ENCODE results near the gene SCUBE1.

The SCUBE1 gene

DNA sequence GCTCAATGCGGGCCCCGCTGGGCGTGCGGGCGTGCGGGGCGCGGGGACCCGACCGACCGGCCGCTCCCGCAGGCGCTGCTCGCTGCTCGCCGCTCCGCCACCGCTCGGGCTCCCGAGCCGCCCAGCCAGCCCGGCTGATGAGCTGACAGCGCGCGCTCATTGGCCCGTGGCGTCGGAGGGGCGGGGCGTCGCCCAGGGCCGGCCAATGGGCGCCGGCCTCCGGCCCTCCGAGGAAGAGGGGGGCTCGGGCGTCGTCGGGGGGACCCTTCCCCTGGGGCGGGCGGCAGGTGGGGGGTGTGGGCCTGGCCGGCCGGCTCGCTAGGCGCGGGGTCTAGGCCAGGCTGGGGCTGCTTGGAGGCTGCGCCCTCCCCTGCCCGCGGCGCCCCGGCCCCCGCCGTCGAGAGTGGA is at the start of gene SCUBE1:
TSS of gene SCUBE1 (minus strand) at position 111 of the 408 bp plus-strand sequence. CDS start 111 bp downstream, outside the sequence.
- DNase-seq: peak; percentile 19

DNA sequence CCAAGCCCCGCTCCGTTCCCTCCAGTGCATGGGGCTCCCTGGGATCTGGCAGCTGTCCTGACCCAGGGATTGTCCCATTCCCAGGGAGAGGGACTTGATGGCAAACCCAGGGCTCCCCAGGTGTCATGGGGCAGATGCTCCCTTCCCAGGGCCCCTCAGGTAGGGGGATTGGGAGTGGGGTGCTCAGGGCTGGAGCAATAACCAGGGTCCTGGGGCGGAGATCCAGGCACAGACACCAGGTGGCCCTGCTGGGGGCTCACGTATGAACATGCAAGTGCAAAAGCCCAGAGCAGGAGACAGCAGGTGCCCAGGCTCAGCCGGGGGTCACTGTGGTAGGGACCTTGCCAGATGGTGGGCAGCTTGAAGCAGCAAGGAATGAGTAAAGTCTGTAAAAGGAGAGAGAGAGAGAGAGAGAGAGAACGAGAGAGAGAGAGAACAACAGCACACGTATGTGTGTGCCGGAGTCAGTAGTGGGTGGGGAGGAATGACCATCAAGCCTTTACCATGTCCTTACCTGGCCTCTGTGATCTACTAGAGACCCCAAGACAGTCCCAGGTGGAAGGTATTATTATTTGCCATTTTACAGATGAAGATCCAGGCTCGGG is 49.3 kb upstream of the SCUBE1 start:
- DNase-seq: no peak

DNA sequence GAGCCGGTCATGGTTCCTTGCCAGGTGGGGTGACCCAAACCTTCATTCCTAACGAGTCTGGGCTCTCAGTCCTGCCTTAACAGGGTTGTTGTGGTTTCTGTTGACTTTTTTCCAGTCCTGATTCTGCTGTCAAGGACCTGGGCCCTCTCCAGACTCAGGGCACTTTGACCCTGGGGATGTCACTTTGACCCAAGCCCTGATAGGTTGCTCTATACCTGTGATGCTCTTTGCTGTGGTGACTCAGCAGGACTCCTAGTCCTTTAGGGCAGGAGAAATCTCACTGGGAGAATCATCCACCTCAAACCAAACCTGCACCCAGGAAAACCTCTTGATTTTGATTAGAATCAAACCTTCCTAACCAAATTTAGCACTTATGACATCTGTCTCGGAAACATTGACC is 48.1 kb upstream of the SCUBE1 start:
- DNase-seq: no peak

DNA sequence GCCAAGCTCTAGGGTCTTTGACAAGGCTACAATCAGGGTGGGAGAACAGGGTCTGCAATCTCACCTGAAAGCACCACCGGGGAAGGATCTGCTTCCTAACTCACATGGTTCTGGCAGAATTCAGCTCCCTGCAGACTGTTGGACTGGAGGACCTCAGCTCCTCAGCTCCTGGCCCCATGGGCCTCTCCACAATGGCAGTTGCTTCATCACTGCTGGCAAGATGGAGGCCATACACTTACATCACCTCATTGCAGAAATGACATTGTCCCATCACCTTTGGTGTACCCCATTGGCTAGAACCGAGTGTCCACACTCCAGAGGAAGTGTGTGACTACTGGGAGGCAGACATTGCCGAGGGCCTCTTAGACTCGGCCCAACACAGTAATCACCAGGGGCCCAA is 47.7 kb upstream of the SCUBE1 start:
- no peak for DNase-seq

DNA sequence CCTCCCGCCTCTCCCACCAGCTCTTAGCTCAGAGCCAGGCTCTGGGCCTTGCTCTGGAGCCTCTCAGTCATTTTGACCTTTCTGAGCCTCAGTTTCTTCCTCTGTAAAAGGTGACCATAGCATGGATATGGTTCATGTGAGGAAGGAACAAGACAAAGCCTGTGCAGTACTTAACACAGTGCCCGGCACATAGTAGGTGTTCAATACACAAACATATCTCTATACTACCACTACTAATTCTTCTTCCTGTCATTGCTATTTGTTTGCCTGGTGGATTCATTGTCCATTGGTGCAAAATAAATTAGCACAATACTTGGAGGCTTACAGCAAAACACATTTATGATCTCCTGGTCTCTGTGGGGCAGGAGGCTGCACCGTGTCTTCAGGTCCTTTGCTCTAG is 47.0 kb upstream of the SCUBE1 start:
- DNase-seq: no peak

DNA sequence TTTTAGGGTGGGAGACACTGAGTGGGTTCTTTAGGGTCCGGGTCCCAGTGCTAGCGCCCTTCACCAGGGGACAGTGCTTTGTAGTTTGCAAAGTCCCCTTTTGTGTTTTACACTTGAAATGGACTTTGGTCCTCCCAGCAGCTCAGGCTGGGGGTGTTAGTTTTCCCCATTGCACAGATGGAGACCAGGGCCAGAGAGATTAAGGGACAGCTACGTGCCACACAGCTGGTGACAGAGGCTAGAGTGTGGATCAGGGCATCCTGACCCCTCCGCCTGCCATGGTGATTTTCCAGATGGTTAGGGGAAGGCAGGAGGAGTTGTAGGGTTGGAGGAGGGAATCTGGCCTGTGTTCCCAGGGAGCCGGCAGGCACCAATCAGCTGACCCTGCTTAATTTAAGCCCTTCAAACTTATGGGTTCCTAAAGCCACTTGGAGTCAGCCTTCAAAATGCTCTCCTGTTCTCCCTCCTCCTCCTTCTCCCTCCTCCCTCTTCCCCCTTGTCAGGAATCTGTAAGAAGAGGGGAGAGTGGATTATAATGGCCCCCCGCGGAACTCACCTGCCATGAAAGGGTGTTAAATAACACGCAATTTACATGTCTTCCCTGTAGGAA is 46.2 kb upstream of the SCUBE1 start:
- DNase-seq: no peak

DNA sequence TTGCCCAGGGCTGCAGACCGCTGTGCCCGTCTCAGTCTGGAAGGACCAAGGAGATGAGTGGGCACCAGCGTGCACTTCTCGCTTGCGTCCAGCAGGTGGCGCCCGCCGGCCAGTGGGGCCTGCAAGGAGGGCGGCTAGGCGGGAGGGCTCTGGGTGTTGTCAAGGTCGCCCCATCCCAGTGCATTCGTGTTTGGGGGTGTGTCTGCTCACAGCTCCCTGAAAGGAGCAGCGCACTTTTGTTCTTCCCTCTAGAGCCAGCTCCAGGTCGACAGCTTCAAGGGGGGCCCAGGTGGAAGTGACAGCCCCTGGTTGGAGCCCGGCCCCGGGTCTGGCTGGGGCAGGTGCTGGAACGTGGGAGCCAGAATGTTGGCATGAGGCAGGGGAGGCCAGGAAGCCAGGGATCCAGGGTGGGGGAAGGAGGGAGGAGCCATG is 45.3 kb upstream of the SCUBE1 start:
- DNase-seq: peak; percentile 45

DNA sequence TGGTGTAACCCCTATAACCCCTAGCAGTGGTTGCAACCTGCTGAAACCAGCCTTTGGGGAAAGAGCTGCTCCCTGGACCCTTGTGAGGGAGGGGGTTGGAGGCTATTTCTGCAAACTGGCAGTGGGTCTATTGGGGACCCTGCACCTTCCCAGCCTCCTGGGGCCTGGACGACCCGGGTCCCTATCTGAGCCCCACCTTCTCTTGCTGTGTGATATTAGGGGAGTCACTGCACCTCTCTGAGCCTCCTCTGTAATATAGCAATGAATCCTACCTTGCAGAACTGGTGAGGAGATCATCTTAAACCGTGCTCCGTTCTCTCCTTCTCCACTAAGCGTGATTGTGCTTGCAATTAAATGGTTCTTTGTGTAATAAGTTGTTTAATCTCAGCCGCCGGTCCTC is 44.6 kb upstream of the SCUBE1 start:
- no peak for DNase-seq

DNA sequence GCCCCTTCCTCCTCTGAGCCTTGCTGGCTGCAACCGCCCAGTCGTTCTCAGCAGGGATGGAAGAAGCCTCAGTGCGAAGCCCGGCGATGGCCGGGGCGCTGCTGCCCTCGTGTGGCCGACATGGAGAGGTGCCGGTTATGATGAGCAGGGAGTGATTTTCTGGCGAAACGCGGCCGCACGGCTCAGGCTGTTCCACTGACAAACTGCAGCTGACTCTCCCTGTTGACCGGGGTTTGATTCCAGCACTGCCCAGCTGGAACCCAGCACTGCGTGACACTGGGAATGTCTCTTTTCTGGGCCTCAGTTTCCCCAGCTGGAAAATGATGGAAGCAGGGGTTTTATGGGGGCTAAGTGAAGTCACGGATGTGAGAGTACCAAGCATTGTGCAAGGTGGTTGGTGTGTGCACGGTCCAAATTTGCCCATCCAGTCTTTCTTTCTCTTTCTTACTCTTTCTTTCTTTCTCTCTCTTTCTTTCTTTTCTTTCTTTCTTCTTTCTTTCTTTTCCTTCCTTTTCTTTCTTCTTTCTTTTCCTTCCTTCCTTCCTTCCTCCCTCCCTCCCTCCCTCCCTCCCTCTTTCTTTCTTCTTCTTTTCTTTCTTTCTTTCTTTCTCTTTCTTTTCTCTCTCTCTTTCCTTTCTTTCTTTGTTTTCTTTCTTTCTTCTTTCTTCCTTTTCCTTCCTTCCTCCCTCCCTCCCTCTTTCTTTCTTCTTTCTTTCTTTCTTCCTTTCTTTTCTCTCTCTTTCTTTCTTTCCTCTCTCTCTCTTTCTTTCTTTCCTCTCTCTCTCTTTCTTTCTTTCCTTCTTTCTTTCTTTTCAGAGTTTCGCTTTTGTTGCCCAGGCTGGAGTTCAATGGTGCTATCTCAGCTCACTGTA is 42.8 kb upstream of the SCUBE1 start:
- DNase-seq: peak; percentile 61

DNA sequence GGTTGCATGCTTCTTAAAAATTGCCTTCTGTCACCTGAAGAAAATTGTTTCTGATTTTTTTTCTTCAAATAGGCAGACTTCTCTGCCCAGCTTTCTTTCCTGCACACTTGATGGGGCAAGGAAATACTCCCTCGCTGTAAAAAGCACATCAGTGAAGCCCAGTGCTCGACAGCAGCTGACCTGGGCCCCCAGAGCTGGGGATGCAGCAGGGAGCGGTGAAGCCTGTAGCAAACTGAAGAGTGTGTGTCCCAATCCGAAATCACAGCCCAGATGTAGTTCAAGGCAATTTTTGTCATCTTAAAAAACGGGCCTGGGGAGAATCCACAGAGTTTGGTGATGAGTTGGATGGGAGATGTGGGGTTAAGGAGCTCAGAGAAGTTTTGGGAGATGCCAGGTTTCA is 41.7 kb upstream of the SCUBE1 start:
- DNase-seq: no peak

DNA sequence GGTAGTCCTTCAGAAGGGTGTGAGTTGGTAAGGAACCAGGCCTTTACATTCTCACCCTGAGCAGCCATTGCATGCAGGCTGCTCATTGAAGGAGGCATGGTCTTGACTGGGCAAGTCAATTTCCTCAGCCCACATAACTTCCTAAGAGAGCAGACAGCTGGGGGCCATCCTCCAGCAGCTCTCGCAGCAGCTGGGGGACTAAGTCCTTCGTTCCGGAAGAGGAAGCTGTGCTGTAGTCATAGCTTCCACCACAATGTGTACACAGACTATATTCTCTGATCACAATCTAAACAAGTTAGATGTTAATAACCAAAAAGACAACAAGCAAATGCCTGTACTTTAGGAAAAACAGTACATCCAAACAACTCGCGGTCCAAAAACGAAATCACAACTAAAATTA is 38.5 kb upstream of the SCUBE1 start:
- no peak for DNase-seq

DNA sequence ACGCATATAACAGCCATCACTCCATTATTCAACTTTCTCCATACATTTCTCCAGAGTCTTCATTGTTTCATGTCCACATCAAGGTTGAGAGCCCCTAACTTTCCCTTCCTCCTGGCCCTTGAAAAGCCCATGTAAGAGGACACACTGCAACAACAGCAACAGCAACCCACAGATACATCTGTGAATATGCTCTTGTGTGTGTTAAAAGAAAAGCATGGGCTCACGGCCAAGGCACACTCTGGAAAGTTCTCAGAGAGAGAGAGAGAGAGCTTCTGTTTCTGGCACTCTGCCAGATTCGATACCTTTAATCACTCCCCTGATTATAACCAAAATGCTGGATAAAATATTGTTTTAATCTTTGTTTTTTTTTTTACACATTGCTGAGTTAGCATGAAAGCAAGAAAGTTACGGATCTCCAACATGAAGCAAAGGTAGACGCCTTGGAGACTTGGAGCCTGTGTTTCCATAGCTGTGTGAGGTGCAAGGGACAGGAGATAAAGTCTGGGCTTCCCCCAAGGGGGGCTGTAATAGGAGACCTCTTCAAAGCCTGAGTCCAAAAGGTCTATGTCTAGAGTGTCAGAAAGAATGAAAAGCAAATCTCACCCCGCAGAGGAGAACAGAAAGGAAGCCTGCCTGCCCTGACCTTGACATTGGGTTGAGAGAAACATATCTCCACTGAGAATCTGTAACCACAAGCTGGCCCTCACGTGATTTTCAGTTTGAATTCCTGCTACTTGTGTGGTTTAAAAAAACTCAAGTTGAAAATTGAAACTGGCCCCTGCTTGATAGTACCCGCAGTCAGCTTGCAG is 34.9 kb upstream of the SCUBE1 start:
- no peak for DNase-seq

DNA sequence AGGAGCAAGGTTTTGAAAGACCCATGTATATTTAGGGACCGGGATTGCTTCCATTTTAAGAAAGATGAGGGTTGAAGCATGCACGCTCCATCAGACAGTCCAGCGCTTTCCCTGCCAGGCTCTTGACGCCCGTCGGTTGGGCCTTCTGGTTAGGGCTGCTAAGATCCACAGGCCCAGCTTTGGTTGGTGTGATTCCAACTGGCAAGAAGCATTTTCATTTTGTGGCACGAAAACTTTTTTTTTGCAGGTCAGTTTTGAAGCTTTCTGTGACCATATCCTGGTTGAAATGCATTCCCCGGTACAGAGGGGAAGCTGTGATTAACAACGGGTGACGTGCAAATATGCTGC is 34.4 kb upstream of the SCUBE1 start:
- no peak for DNase-seq

DNA sequence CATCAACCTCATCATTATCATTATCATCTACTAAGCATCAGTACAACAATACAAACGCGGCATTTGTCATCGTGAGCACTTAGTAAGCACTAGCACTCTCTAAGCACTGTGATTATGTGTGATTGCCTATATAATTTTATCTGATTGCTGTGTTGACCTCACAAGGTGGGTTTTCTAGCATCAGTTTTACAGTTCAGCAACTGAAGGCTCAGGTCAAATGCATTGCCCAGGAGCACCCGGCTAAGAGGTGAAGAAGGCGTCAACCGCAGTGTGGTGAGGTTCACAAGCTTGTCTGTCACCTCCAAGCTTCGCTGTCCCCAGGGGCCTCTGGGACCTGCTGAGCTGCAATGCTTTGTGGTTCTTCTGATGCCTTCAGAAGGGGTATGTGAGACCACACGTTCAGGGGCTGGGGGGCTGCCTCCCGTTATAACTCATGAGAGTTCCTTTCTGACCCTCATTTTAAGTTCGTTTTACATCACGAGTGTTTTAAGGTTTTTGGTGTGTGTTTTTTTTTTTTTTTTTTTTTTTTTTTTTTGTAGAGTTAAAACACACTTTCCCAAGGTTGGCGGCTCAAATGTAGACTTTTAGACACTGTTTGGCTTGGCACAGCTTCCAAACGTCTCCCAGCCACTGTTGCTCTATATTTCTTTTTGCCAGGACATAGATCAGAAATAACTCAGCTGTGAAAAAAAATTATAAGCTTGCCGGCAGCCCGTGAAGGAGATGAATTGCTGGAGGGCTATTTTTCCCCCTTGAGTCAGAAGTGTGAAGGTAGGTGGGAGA is 33.8 kb upstream of the SCUBE1 start:
- peak; percentile 12 for DNase-seq

DNA sequence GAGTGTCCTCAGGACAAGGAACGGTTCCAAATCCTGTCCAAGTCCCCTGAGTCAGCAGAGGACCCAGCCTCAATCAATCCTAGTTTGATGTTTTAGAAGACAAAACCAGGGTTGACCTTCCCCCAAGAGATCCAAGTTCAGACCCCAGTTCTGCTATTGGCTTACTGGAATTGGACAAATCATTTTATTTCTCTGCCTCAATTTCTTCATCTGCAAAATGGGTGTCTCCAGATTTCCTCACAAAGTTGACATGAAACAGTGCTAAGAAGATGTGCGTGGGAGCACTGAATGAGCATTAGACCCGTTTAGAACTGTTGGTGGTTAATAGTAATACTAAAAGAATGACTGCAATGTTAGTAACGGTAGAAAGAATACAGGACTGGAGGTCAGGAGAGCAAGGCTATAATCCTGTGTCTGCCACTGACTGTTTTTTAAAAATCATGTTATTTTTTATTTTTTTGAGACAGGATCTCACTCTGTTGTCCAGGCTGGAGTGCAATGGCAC is 32.8 kb upstream of the SCUBE1 start:
- DNase-seq: no peak

DNA sequence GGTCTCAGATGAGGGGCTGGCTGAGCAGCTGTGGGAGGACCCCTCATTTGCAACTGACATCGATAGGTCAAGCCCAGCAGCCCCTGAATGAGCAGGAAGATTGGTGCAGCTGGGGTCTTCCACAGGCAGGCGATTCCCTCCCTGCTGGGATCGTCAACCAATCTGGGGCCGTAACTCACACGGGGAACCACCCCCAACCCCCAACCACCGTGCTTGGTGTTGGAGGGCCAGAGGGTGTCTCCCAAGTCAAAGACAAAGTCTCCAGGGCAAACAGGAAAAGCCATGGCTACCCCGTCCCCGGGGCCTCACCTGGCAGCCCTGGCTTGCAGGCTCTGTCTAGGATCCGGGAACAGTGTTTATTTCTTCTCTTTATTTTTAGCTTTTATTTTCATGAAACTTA is 26.9 kb upstream of the SCUBE1 start:
- no peak for DNase-seq

DNA sequence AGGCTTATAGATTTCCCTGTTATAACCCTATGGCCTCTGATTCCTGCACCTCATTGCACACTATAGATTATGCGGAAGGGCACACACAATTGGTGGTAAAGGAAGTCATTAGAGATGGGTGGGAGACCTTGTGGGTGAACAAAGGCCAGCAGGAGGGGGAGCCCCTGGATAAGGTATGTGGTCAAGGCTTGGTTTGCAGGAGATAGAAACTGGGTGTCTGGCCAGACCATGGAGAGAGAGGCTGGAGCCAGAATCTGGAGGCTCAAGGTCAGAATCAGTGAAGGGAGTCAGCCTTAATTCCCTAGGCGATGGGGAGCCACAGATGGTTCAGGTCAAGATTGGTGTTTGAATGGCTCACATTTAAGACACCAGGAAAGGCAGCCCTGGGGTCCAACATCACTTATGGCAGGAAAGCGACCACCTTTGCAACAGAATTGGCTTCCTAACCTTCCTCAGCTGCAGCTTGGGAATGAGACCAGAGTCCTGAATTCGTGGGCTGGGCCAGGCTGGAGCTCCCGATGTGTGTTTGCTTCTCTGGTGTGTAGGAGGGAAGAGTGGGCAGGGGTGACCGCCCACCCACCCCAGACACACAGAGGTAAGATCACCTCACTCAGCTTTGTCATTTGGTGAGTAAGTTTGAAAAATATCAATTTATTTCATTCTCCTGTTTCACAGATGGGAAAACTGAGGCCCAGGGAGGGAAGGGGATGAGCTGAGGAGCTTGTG is 22.7 kb upstream of the SCUBE1 start:
- DNase-seq: no peak

DNA sequence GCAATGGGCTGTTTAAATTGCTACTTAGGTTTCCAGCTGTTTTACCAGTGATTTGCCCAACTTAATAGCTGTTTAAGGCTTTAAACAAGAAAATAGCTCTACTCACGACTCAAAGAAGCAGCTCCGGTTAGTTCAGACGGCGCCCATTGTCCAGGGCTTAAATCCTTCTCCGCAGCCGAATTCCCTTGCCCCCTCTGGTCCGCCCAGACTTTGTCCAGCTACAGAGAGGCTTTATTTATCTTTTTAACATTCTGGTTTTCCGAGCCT is 20.9 kb upstream of the SCUBE1 start:
- no peak for DNase-seq

DNA sequence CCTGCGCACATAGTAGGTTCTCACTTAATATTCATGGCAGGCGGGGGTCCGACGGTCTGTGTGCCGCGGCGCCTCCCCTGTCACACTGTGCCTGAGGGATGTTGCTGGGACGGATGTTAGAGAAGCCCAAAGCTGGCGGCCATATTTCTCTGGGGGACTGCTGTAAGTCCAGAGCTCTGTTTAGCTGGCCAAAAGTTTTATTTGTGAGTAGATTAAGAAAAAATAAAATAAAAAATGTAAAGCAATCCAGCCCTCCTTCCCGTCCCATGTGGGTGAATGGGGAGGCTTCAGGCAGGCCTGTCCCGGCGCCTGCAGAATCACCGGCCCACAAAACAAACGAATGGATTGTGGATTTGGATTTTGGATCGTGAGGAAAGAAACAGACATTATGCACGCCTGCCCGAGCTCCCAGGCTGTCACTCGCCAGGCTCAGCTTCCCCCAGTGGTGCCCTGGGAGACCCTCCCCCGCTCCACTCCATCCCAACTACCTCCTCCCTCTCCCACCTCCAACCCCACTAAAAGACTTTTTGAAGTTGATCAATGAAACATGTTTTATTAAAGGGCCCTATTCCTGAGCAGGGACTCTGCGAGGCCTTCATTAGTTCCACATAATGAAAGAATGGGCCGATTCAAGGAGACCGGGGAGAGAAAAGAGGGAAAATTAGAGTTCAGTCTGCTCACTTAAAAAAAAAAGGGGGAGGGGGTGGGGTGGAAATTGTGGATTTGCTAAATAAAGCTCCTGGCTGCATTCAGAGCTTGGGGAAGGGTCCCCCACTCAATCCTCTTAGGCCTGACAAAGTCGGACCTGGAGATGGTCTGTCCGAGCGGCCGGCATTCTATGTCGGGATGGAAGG is 20.4 kb upstream of the SCUBE1 start:
- DNase-seq: no peak

DNA sequence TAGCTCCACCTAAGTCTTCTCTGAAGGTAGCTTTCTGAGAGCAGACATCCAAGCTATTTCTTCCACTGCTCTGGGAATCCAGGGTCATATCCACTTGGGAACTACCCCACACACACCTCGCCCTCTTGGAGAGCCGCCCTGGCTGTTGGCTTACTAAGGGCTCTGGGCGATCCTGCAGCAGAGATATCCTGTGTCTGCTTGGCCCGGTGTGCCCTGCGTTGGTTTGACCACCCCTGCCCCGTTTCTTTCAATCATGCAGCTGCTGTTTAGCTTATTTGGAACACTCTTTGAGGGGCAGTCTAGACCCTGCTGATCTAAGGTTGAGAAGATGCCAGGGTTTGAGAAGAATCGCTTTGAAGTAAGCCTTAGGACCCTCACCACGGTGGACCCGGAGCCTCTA is 17.4 kb upstream of the SCUBE1 start:
- no peak for DNase-seq

DNA sequence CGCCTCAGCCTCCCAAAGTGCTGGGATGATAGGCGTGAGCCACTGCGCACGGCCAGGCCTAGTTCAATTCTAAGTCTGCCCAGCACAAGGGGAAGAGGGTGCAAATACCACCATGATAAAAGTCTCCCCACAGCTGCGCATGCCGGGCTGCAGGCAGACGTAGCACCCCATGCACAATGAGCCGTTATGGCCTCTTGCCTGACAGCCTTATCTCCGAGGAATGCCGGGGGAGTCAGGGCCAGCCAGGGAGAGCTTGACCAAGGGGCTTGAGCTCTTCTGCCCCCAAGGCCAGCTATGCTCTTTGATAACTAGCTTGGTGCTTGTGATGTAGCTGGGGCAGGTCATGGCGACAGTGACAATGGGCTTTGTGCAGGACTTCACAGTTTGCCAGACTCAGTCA is 13.7 kb upstream of the SCUBE1 start:
- no peak for DNase-seq
